Colonic mucosa (tissue), 4 donors: Measurements from ENCODE around the gene VPS26B. TPM values are rescaled to one million over a fixed set of nuclear protein-coding genes. Genes with fewer than 3 reads are reported as not detected.
"Not testable (repeated sequence)": the region's sequence is repeated elsewhere in the genome, so short reads cannot be mapped to it uniquely, and the experiment has no call there.

Experiments used
- DNase-seq: peaks from one replicate; pipeline ENCODE4 v3.0.0-alpha.2; 2020
- H3K27ac ChIP-seq: fragments of 200-600 bp; one replicate; pipeline ENCODE4 v1.8.0; 2021
- H3K27me3 ChIP-seq: fragments of 200-600 bp; one replicate; pipeline ENCODE4 v1.8.0; 2021
- H3K36me3 ChIP-seq: fragments of 200-600 bp; one replicate; pipeline ENCODE4 v1.8.0; 2021
- H3K4me1 ChIP-seq: fragments of 200-600 bp; one replicate; pipeline ENCODE4 v1.8.0; 2021; ENCODE audit warnings: mild to moderate bottlenecking
- H3K4me3 ChIP-seq: fragments of 200-600 bp; one replicate; pipeline ENCODE4 v1.8.0; 2021
- H3K9ac ChIP-seq, 2 donors: one replicate each; pipeline ENCODE4 v1.7.0; 2013; ENCODE audit warnings: control low read depth in 2 of 2, low read depth in 2 of 2, low read length in 2 of 2
- H3K9me3 ChIP-seq: fragments of 200-600 bp; one replicate; pipeline ENCODE4 v1.8.0; 2021
- CTCF ChIP-seq: fragments of 200-600 bp; IDR thresholded peaks from one replicate; pipeline ENCODE4 v1.8.0; 2022; ENCODE audit warnings: antibody characterized with exemption, mild to moderate bottlenecking
- intact Hi-C: fragments of 100-400 bp; cut with DNase I; formaldehyde crosslinking; loops from one replicate; pipeline ENCODE4 v1.14.1; 2022
- total RNA-seq, 2 donors: library from RNA; stranded (reverse); fragmentation: NEBNext Ultra II Directional in 1 of 2; extraction: Animal tissue kit (Norgen Biotek cat#: 25700) in 1 of 2; gene quantifications; one replicate each; pipeline ENCODE4 v1.2.1, GENCODE V29; 2021
- donor health status: healthy.
- donor health status: DM: no; HTN: no; CAD: no.
- donor health status: DM: no; HTN: no; CAD: no.

The VPS26B gene
- total RNA-seq, 2 donors from 2014 or later, result 41.4 to 47.4 TPM

DNA sequence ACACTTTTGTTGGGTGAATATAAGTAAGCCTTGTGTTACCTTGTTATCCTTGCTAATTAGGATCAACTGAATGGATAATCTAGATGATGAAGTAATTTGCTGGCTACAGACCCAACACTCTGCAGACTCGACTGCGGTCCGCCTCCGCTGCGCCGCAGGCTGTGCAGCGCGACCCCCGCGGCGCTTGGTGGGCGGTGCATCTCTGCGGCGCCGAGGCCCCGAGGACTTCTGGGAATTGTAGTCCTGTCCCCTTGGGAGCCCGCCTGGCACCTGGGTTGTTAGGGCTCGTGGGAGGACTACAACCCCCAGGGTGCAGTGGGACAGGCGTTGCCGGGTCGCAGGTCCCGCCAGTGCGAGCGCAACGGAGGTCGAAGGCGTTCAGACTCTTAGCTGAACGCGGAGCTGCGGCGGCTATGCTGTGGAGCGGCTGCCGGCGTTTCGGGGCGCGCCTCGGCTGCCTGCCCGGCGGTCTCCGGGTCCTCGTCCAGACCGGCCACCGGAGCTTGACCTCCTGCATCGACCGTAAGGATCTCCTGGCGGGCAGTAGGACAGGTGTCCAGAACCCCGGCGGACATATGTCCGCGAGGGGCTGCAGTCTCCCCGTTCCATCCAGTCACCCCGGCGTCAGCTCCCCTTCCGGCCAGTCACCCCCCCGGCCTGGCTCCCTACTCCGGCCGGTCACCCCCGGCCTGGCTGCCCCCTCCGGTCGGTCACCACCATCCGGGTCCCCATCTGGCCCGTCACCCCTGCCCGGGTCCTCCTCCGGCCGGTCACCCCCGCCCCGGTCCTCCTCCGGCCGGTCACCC is 28.9 kb downstream of the VPS26B start, which contains the start of the genes ACAD8 and THYN1:
Gene ACAD8, plus strand, starts transcription at position 381 of the 806 bp plus-strand sequence. Its CDS starts 33 bp downstream, at position 414.
Gene THYN1, minus strand, starts transcription at position 165 of the 806 bp plus-strand sequence. CDS start 470 bp downstream, outside the sequence.
- Histone ChIP-seq H3K4me1 (peaks cover 6% of the 10 kb centered on the region), H3K9ac (peak within 1 kb of the TSS; percentile 85 to 95), H3K27me3 (no peaks in the 10 kb centered on the region), H3K27ac (peak within 1 kb of the TSS; percentile 63), H3K4me3 (peak within 1 kb of the TSS; percentile 90), H3K36me3 (no peaks in the 10 kb centered on the region), H3K9me3 (no peaks in the 10 kb centered on the region)
- intact Hi-C loops, result no loop called here
- peak; percentile 97 for DNase-seq
- TF ChIP-seq CTCF, result peak; percentile 26

DNA sequence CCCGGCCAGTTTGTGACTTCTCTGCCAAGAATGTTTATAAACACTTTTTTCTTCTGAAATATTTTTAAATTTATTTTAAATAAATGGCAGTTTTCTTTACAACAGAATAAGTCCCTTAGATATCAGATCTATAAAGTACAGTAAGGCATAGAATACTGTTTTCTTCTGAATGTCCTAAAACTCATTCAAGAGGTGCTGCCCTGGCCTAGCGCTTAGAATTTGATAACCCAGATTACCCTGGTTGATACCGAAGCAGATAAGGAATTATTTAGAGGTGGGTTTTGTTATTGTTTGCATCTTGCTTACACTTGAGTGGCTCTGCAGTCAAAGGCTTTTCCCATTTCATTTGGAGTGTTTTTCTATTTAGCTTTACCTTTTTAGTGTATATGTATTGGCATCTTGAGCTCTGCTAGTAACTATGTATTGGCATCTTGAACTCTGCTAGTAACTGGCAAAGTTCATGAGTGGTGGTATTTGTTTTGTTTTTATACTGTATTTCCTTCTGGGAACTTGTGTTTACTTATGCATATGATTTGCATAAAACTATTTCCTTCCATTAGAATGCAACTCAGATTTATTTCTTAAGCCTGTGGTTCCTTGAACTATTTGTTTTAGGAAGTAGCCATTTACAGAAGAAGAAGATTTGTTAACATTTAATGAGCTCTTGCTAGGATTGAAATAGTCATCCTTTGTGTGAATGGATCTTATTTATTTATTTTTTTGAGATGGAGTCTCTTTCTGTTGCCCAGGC is 30.1 kb downstream of the VPS26B start:
- TF ChIP-seq CTCF, result no peak
- Histone ChIP-seq H3K4me1 (peaks cover 6% of the 10 kb centered on the region), H3K4me3 (peak overlapping the region; percentile 90), H3K27me3 (no peaks in the 10 kb centered on the region), H3K27ac (no peak overlapping the region), H3K9me3 (no peaks in the 10 kb centered on the region), H3K9ac (peak overlapping the region in 1 of 2 donors; percentile 54), H3K36me3 (no peaks in the 10 kb centered on the region)
- intact Hi-C loops, result no loop called here
- DNase-seq, result no peak

DNA sequence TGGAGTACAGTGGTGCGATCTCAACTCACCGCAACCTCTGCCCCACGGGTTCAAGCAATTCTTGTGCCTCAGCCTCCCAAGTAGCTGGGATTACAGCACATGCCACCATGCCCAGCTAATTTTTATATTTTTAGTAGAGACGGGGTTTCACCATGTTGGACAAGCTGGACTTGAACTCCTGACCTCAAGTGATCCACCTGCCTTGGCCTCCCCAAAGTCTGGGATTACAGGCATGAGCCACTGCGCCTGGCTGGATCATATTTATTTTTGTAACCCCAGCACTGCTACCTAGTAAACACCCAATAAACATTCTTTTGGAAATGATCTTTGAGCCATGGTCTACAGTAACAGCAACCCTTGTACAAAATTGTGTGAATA is 30.7 kb downstream of the VPS26B start:
- H3K9ac ChIP-seq, H3K4me1 ChIP-seq, H3K27ac ChIP-seq, H3K9me3 ChIP-seq, DNase-seq, intact Hi-C loops, H3K27me3 ChIP-seq, H3K4me3 ChIP-seq, H3K36me3 ChIP-seq: not testable (repeated sequence)

DNA sequence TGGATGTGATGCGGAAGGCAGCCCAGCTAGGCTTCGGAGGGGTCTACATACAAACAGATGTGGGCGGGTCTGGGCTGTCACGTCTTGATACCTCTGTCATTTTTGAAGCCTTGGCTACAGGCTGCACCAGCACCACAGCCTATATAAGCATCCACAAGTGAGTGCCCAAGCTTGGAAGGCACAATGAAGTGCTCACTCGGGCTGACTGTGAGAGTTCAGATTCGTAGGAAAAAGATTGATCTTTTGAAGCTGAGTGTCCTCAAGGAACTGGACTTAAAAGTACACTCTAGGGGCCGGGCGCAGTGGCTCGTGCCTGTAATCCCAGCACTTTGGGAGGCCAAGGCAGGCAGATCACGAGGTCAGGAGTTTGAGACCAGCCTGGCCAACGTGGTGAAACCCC is 32.6 kb downstream of the VPS26B start:
- Histone ChIP-seq H3K9me3 (no peaks in the 10 kb centered on the region), H3K27ac (no peak overlapping the region), H3K27me3 (no peaks in the 10 kb centered on the region), H3K9ac (no peak overlapping the region), H3K4me3 (no peak overlapping the region), H3K4me1 (peaks cover 6% of the 10 kb centered on the region), H3K36me3 (peaks cover 6% of the 10 kb centered on the region)
- intact Hi-C loops, result no loop called here
- no peak for TF ChIP-seq CTCF
- DNase-seq, result no peak

- Histone ChIP-seq H3K36me3 (peaks cover 6% of the 10 kb centered on the region), H3K9me3 (no peaks in the 10 kb centered on the region), H3K27me3 (no peaks in the 10 kb centered on the region), H3K4me1 (peaks cover 6% of the 10 kb centered on the region), H3K4me3 (no peak overlapping the region), H3K27ac (no peak overlapping the region), H3K9ac (no peak overlapping the region)
- intact Hi-C loops, result no loop called here
- TF ChIP-seq CTCF, result no peak
- no peak for DNase-seq
Observed at GRCh38 chr11:134258577-134258976, 34.1 kb downstream of the VPS26B start.
